M059J (cell line): ENCODE results near the gene TXNDC5. TPM values are rescaled to one million over a fixed set of nuclear protein-coding genes. Genes with fewer than 3 reads are reported as not detected.

Experiments used
- DNase-seq: peaks from one replicate; pipeline ENCODE4 v3.0.0-alpha.2; 2012; ENCODE audit warnings: low read depth
- total RNA-seq: library from RNA; depleted of rRNA; stranded (reverse); fragments of >200 nt; shearing (Covaris generic); gene quantifications from 2 replicates; pipeline ENCODE4 v1.2.3, GENCODE V29; 2014; rRNA removed

TXNDC5 gene
- total RNA-seq, 1 experiment from 2014 or later, result 601 TPM

- no peak for DNase-seq
These were observed 51.0 kb downstream of the TXNDC5 start for GRCh38 chr6:7859591-7859990.

- no peak for DNase-seq
These were observed 58.8 kb downstream of the TXNDC5 start for GRCh38 chr6:7851780-7852179.

DNA sequence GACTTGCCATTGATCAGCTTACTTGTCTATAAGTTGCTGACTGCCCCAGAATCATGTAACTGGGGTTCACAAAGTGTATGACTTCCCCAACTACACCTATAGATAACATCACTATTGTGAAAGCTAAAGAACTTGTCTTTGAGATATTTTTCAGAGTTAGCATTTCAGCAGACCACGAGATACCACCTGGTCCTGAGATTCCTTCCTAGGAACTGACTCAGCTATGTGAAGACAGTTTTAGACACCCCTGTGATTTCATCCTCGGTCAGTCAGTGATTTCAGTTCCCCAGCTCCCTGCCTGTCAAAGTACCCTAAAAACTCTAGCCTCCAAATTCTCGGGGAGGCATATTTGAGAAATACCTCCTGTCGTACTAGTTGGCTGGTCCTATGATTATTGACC, 62.4 kb downstream of the TXNDC5 start:
- no peak for DNase-seq

DNA sequence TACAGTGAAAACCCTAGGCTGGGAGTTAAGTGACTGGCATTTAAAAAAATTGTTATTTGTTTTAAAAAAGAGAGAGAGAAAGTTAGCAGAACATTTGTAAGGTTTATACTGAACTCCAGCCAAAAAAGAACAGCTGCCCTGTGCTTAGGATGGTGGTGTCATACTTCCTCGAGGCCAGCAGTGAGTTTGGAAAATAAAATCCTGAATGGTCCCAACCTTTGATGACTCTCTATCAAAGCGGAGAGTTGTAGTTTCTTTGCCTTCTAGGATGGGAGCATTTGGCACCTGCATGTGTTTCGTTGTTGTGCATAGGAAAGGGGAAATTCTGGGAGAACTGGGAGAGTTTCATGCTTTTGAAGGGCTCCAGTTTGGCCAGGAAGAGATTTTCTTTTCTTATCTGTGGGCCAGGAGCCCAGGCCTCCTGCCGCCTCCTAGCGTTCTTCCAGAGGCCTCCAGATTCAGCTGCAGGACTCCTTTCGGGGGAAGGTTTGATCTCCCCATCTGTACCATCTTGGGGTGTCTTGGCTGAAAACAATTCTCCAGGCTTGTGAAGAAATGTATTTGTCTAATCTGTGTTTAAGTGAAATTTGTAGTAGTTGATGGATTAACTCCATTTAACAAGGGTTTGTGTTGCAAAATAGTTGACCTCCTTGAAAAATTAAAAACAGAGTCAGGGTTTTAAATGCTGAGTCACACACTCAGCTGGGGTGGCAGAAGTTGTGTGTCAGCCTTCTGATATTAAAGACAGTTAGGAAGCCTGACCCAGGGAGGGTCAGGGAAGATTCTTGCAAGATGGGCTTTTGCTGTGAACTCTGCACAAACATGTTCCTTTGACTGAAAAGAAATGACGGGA, 63.4 kb downstream of the TXNDC5 start:
- DNase-seq, result peak; percentile 5

- DNase-seq, result no peak
These were observed 68.7 kb downstream of the TXNDC5 start for GRCh38 chr6:7841781-7842468.

GRCh38 chr6:7836371-7837026, 74.1 kb downstream of the TXNDC5 start:
- DNase-seq, result no peak

DNA sequence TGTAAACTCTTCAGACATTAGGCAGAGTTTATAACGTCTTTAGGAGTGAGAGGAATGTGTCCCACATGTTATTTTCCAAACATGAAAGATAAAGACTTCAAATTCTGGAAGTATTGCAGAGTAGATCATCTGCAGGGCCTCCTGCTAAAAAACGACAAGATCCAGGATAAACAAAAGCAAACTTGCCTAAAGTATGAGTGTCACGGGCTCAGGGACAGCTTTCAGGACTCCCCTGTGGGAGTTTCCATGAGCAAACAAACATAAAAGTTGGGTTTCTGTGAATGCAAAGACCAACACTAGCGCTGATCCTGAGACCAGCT, 76.9 kb downstream of the TXNDC5 start:
- no peak for DNase-seq

GRCh38 chr6:7832904-7833750, 77.5 kb downstream of the TXNDC5 start:
- DNase-seq, result no peak

Other genes starting within 250 kb of the TXNDC5 start
- not detected in 2 replicates for gene BMP6, start 184.7 kb downstream of the TXNDC5 start, total RNA-seq
- 16.1 and 19.1 TPM in 2 replicates for gene BLOC1S5, start 153.6 kb upstream of the TXNDC5 start, total RNA-seq
- gene EEF1E1, start 191.8 kb upstream of the TXNDC5 start, total RNA-seq, result 243 and 279 TPM in 2 replicates